Measurements from ENCODE around the gene MINAR2. TPM values are rescaled to one million over a fixed set of nuclear protein-coding genes. Genes with fewer than 3 reads are reported as not detected.

The MINAR2 gene
- total and polyA plus RNA-seq, 2 experiments from 2014 or later = not detected

GRCh38 chr5:129748913-129749880 lies 1.3 kb downstream of the MINAR2 start:
- Histone ChIP-seq H3K4me1 (ENCODE audit: insufficient read depth) (no peaks in the 10 kb centered on the region), H3K79me2 (ENCODE audit: insufficient read depth) (no peaks in the 10 kb centered on the region), H2AFZ (no peak overlapping the region), H4K20me1 (ENCODE audit: insufficient read depth) (no peaks in the 10 kb centered on the region), H3K4me2 (ENCODE audit: unreplicated experiment) (no peak overlapping the region), H3K27ac (no peak overlapping the region), H3K4me3 (no peak overlapping the region), H3K9ac (no peak overlapping the region), H3K9me2 (ENCODE audit: insufficient read depth) (no peaks in the 10 kb centered on the region), H3K36me3 (ENCODE audit: low read depth) (no peaks in the 10 kb centered on the region), H3K9me3 (ENCODE audit: low read depth) (no peaks in the 10 kb centered on the region), H3K27me3 (replicated peaks; ENCODE audit: insufficient read depth) (no peaks in the 10 kb centered on the region), H3F3A (ENCODE audit: insufficient read depth) (no peaks in the 10 kb centered on the region)
- 0 to 2% methylated on average over 1 of the region's 1 CpG for WGBS, 2 experiments (ENCODE audit: low coverage in 1 of 2, low lambda C conversion rate in 2 of 2, missing lambda C conversion rate in 2 of 2)
- no peak for DNase-seq
- TF ChIP-seq EZH2phosphoT487 (IDR thresholded peaks at IDR 0.05; ENCODE audit: insufficient read depth, low read depth) (no peak), EZH2 (IDR thresholded peaks at IDR 0.05; ENCODE audit: insufficient read depth, poor library complexity, severe bottlenecking) (no peak)
- in situ Hi-C loops (cut with MboI) = no loop called here

GRCh38 chr5:129760636-129761325 lies 12.9 kb downstream of the MINAR2 start:
- 44 to 48% methylated on average over 1 of the region's 1 CpG for WGBS, 2 experiments (ENCODE audit: low coverage in 1 of 2, low lambda C conversion rate in 2 of 2, missing lambda C conversion rate in 2 of 2)
- H3K9me2 ChIP-seq (ENCODE audit: insufficient read depth) = no peaks in the 10 kb centered on the region
- no peaks in the 10 kb centered on the region for H3K36me3 ChIP-seq (ENCODE audit: low read depth)
- no peak overlapping the region for H3K27ac ChIP-seq
- TF ChIP-seq EZH2 (IDR thresholded peaks at IDR 0.05; ENCODE audit: insufficient read depth, poor library complexity, severe bottlenecking) (no peak), EZH2phosphoT487 (IDR thresholded peaks at IDR 0.05; ENCODE audit: insufficient read depth, low read depth) (no peak)
- H3K4me2 ChIP-seq (ENCODE audit: unreplicated experiment) = no peak overlapping the region
- H3K9ac ChIP-seq = no peak overlapping the region
- H3K9me3 ChIP-seq (ENCODE audit: low read depth) = no peaks in the 10 kb centered on the region
- H3K79me2 ChIP-seq (ENCODE audit: insufficient read depth) = no peaks in the 10 kb centered on the region
- no peaks in the 10 kb centered on the region for H3F3A ChIP-seq (ENCODE audit: insufficient read depth)
- no peak for DNase-seq
- H3K27me3 ChIP-seq (replicated peaks; ENCODE audit: insufficient read depth) = no peaks in the 10 kb centered on the region
- H2AFZ ChIP-seq = no peak overlapping the region
- in situ Hi-C loops (cut with MboI) = loop anchor here (10.0 to 25.0 kb wide), 2 partner anchors 846 to 1548 kb away; no protein-coding TSS in a partner anchor
- H4K20me1 ChIP-seq (ENCODE audit: insufficient read depth) = no peaks in the 10 kb centered on the region
- no peak overlapping the region for H3K4me3 ChIP-seq
- no peaks in the 10 kb centered on the region for H3K4me1 ChIP-seq (ENCODE audit: insufficient read depth)

- no peaks in the 10 kb centered on the region for H3K9me2 ChIP-seq (ENCODE audit: insufficient read depth)
- no peaks in the 10 kb centered on the region for H3K4me1 ChIP-seq (ENCODE audit: insufficient read depth)
- H4K20me1 ChIP-seq (ENCODE audit: insufficient read depth) = no peaks in the 10 kb centered on the region
- H2AFZ ChIP-seq = no peak overlapping the region
- H3F3A ChIP-seq (ENCODE audit: insufficient read depth) = no peaks in the 10 kb centered on the region
- no peaks in the 10 kb centered on the region for H3K36me3 ChIP-seq (ENCODE audit: low read depth)
- H3K4me3 ChIP-seq = no peak overlapping the region
- in situ Hi-C loops (cut with MboI) = loop anchor here (10.0 to 25.0 kb wide), 2 partner anchors 849 to 1551 kb away; no protein-coding TSS in a partner anchor
- TF ChIP-seq EZH2phosphoT487 (IDR thresholded peaks at IDR 0.05; ENCODE audit: insufficient read depth, low read depth) (no peak), EZH2 (IDR thresholded peaks at IDR 0.05; ENCODE audit: insufficient read depth, poor library complexity, severe bottlenecking) (no peak)
- H3K9ac ChIP-seq = no peak overlapping the region
- no peaks in the 10 kb centered on the region for H3K9me3 ChIP-seq (ENCODE audit: low read depth)
- no peak overlapping the region for H3K4me2 ChIP-seq (ENCODE audit: unreplicated experiment)
- no peaks in the 10 kb centered on the region for H3K27me3 ChIP-seq (replicated peaks; ENCODE audit: insufficient read depth)
- H3K27ac ChIP-seq = no peak overlapping the region
- 18 to 21% methylated on average over 1 of the region's 1 CpG for WGBS, 2 experiments (ENCODE audit: low coverage in 1 of 2, low lambda C conversion rate in 2 of 2, missing lambda C conversion rate in 2 of 2)
- H3K79me2 ChIP-seq (ENCODE audit: insufficient read depth) = no peaks in the 10 kb centered on the region
- no peak for DNase-seq
Measured at GRCh38 chr5:129763651-129764050, 15.8 kb downstream of the MINAR2 start.

GRCh38 chr5:129766798-129767197 lies 18.9 kb downstream of the MINAR2 start:
- no peak for TF ChIP-seq EZH2 (IDR thresholded peaks at IDR 0.05; ENCODE audit: insufficient read depth, poor library complexity, severe bottlenecking)
- in situ Hi-C loops (cut with MboI) = loop anchor here (10.0 to 25.0 kb wide), 2 partner anchors 852 to 1554 kb away; no protein-coding TSS in a partner anchor
- 33 to 38% methylated on average over 2 of the region's 2 CpGs for whole genome bisulfite sequencing, 2 experiments (ENCODE audit: low coverage in 1 of 2, low lambda C conversion rate in 2 of 2, missing lambda C conversion rate in 2 of 2)
- no peaks in the 10 kb centered on the region for H3K27me3 ChIP-seq (replicated peaks; ENCODE audit: insufficient read depth)
- H3K9me2 ChIP-seq (ENCODE audit: insufficient read depth) = no peaks in the 10 kb centered on the region
- DNase-seq = no peak
- H3K9me3 ChIP-seq (ENCODE audit: low read depth) = no peaks in the 10 kb centered on the region
- H3K27ac ChIP-seq = no peak overlapping the region
- H4K20me1 ChIP-seq (ENCODE audit: insufficient read depth) = no peaks in the 10 kb centered on the region
- no peaks in the 10 kb centered on the region for H3K4me1 ChIP-seq (ENCODE audit: insufficient read depth)
- no peak overlapping the region for H3K4me2 ChIP-seq (ENCODE audit: unreplicated experiment)
- no peak overlapping the region for H3K9ac ChIP-seq
- H3K79me2 ChIP-seq (ENCODE audit: insufficient read depth) = no peaks in the 10 kb centered on the region
- H3K4me3 ChIP-seq = no peak overlapping the region
- H2AFZ ChIP-seq = no peak overlapping the region
- H3F3A ChIP-seq (ENCODE audit: insufficient read depth) = no peaks in the 10 kb centered on the region
- no peaks in the 10 kb centered on the region for H3K36me3 ChIP-seq (ENCODE audit: low read depth)
